OCI-LY7 (cell line): ENCODE results near the gene GALNT2. TPM values are rescaled to one million over a fixed set of nuclear protein-coding genes. Genes with fewer than 3 reads are reported as not detected.

Experiments used
- BruUV-seq: library from RNA; stranded (reverse); fragments of 400-500 nt; replicated peaks from 2 replicates; lab custom pipeline; 2021; lab: Mats Ljungman, UMichigan
- CTCF ChIA-PET: fragments of 300-600 bp; sonication (Branson Sonifier 250); formaldehyde crosslinking; loops from one replicate; lab custom pipeline; 2022; ENCODE audit warnings: antibody characterized with exemption; ENCODE audit not compliant: unreplicated experiment; lab: Charles Lee
- POLR2A ChIA-PET: fragments of 300-600 bp; sonication (Branson Sonifier 250); formaldehyde crosslinking; loops from one replicate; lab custom pipeline; 2022; ENCODE audit warnings: antibody characterized with exemption; lab: Charles Lee
- DNase-seq: peaks from one replicate; pipeline ENCODE4 v3.0.0-alpha.2; 2015; ENCODE audit warnings: low spot score
- H2AFZ ChIP-seq: fragments of 200-600 bp; sonication (generic), shearing (Covaris generic); 2 replicates; pipeline ENCODE4 v1.6.1; 2014; ENCODE audit warnings: mild to moderate bottlenecking, antibody characterized with exemption, low read length, moderate library complexity
- H3K27ac ChIP-seq: fragments of 200-600 bp; sonication (generic); 2 replicates; pipeline ENCODE4 v1.5.1; 2014; ENCODE audit warnings: mixed run types, low read depth, mild to moderate bottlenecking, moderate library complexity, low read length, inconsistent platforms; ENCODE audit not compliant: poor library complexity, severe bottlenecking
- H3K36me3 ChIP-seq: fragments of 200-600 bp; sonication (generic); 2 replicates; pipeline ENCODE4 v1.6.1; 2014; ENCODE audit warnings: mild to moderate bottlenecking, antibody characterized with exemption, low read length, moderate library complexity, mixed read lengths; ENCODE audit not compliant: insufficient read depth
- H3K4me1 ChIP-seq: fragments of 200-600 bp; sonication (generic); 2 replicates; pipeline ENCODE4 v1.5.1; 2014; ENCODE audit warnings: mild to moderate bottlenecking, low read length; ENCODE audit not compliant: insufficient read depth, poor library complexity, severe bottlenecking
- H3K4me2 ChIP-seq: fragments of 200-600 bp; sonication (generic); 2 replicates; pipeline ENCODE4 v1.6.1; 2014; ENCODE audit warnings: mild to moderate bottlenecking, low read length
- H3K4me3 ChIP-seq: fragments of 200-600 bp; sonication (generic); 2 replicates; pipeline ENCODE4 v1.5.1; 2014; ENCODE audit warnings: mild to moderate bottlenecking, low read depth, low read length; ENCODE audit not compliant: poor library complexity, severe bottlenecking
- H3K79me2 ChIP-seq: fragments of 200-600 bp; sonication (generic); 2 replicates; pipeline ENCODE4 v1.6.1; 2016; ENCODE audit warnings: low read depth, mild to moderate bottlenecking, low read length, moderate library complexity, mixed read lengths; ENCODE audit not compliant: insufficient read depth
- H3K9me2 ChIP-seq: fragments of 200-600 bp; sonication (generic); 2 replicates; pipeline ENCODE4 v1.6.1; 2016; ENCODE audit warnings: mild to moderate bottlenecking, low read length, mixed read lengths; ENCODE audit not compliant: insufficient read depth
- H3K9me3 ChIP-seq: fragments of 200-600 bp; sonication (generic); 2 replicates; pipeline ENCODE4 v1.6.1; 2014; ENCODE audit warnings: mild to moderate bottlenecking, mixed run types, low read length, mixed read lengths
- H4K20me1 ChIP-seq: fragments of 200-600 bp; sonication (generic); 2 replicates; pipeline ENCODE4 v1.6.1; 2014; ENCODE audit warnings: mild to moderate bottlenecking, antibody characterized with exemption, low read length, moderate library complexity, mixed read lengths; ENCODE audit not compliant: insufficient read depth
- EZH2phosphoT487 ChIP-seq: fragments of 200-600 bp; sonication (generic); IDR thresholded peaks from 2 replicates; pipeline ENCODE4 v1.6.1; 2018; ENCODE audit warnings: low read depth, borderline replicate concordance, mild to moderate bottlenecking, mixed run types, antibody characterized with exemption, low read length, moderate library complexity, mixed read lengths
- intact Hi-C: fragments of 100-400 bp; cut with micrococcal nuclease; formaldehyde crosslinking; loops from one replicate; pipeline ENCODE4 v1.10.0; 2022; ENCODE audit not compliant: unreplicated experiment
- total RNA-seq, 2 experiments: library from RNA; depleted of rRNA in 1 of 2; stranded (reverse); fragments of >200 nt in 1 of 2; shearing (Covaris generic) in 1 of 2; gene quantifications; 2 replicates each; pipeline ENCODE4 v1.2.3, GENCODE V29; 2014 to 2022
- TF ChIP-seq, protein P1 (sequence below): fragments of 200-600 bp; sonication (generic); conservative IDR thresholded peaks from 2 replicates; pipeline ENCODE4 v1.5.1; 2014; ENCODE audit warnings: mild to moderate bottlenecking, antibody characterized with exemption, low read length, moderate library complexity, mixed read lengths

GALNT2 gene
- total RNA-seq, 2 experiments from 2014 or later, result 29.9 to 67.3 TPM

DNA sequence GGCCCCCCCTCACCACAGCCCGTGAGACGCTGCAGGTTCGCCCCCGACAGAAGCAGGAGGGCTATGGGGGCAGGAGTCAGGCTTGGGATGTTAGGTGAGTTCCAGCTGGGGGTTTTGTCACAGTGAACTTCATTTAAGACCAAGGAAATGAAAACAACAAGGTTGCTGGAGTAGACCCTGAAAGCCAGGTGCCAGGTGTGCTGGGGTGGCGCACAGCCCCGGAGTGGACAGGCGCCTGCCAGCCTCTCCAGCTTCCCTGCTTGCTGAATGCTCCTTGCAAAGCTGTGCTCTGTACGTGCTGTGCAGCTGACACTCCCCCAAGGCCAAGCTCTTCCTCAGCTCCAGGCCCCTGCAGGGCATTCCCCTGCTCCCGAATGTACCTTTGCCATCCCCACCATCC lies 256.6 kb downstream of the GALNT2 start:
- no peak for TF ChIP-seq EZH2phosphoT487
- TF ChIP-seq, protein P1, sequence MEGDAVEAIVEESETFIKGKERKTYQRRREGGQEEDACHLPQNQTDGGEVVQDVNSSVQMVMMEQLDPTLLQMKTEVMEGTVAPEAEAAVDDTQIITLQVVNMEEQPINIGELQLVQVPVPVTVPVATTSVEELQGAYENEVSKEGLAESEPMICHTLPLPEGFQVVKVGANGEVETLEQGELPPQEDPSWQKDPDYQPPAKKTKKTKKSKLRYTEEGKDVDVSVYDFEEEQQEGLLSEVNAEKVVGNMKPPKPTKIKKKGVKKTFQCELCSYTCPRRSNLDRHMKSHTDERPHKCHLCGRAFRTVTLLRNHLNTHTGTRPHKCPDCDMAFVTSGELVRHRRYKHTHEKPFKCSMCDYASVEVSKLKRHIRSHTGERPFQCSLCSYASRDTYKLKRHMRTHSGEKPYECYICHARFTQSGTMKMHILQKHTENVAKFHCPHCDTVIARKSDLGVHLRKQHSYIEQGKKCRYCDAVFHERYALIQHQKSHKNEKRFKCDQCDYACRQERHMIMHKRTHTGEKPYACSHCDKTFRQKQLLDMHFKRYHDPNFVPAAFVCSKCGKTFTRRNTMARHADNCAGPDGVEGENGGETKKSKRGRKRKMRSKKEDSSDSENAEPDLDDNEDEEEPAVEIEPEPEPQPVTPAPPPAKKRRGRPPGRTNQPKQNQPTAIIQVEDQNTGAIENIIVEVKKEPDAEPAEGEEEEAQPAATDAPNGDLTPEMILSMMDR, result no peak
- H3K9me3 ChIP-seq, result no peaks in the 10 kb centered on the region
- DNase-seq, result no peak
- H3K9me2 ChIP-seq, result no peaks in the 10 kb centered on the region
- BruUV-seq, result no TSS peak
- H3K27ac ChIP-seq, result no peak overlapping the region
- ChIA-PET CTCF (no interaction called here), POLR2A (no interaction called here)
- H3K79me2 ChIP-seq, result no peaks in the 10 kb centered on the region
- H3K4me3 ChIP-seq, result no peak overlapping the region
- H2AFZ ChIP-seq, result no peak overlapping the region
- intact Hi-C loops, result no loop called here
- H3K4me1 ChIP-seq, result no peaks in the 10 kb centered on the region
- H3K36me3 ChIP-seq, result no peaks in the 10 kb centered on the region
- H3K4me2 ChIP-seq, result no peak overlapping the region
- no peaks in the 10 kb centered on the region for H4K20me1 ChIP-seq

DNA sequence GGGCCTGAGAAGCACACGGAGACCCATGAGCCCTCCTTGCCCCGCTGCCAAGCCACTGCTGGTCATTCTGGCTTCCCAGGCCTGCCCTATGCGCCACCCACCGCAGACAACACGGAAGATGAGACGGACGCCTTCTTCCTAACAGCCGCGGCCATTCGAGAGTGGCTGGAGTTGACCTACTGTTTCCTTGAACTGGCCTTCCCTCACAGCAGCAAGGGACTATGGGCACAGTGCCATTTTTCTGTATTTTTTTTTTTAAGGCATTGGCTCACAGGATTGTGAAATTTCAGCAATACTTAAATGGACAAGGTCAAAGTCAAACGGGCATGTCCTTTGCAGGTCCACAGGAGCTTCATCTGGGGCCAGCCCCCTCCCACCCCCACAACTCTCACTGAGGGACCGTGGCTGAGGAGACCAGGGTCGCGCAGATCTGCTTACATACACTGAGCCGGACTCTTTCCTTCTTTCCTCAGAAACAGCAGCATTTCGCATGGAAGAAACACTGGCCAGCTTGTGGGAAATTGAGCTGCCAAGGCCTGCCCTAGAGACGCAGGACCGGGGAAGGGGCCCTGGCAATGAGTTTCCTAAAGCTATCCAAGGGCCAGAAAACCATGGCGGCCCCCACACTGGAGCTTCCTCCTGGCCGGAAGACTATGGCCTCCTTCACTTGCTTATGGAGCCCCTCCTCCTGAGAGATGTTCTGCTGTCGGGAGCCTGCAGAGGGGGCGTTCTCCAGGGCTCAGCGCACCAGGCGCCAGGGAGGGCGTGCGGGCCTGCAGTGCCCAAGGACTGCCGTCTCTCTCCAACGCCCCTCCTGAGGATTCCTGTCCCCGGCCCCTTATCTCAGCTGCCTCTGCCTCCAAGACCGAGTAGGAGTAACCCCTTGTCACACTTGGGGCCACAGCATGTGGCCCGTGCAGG lies 260.2 kb downstream of the GALNT2 start:
- ChIA-PET POLR2A (no interaction called here), CTCF (no interaction called here)
- Histone ChIP-seq H3K36me3 (no peaks in the 10 kb centered on the region), H3K79me2 (no peaks in the 10 kb centered on the region), H3K4me3 (no peak overlapping the region), H3K27ac (no peak overlapping the region), H3K9me3 (no peaks in the 10 kb centered on the region), H3K4me2 (no peak overlapping the region), H3K9me2 (no peaks in the 10 kb centered on the region), H2AFZ (no peak overlapping the region), H4K20me1 (no peaks in the 10 kb centered on the region), H3K4me1 (no peaks in the 10 kb centered on the region)
- no TSS peak for BruUV-seq
- intact Hi-C loops, result no loop called here
- no peak for DNase-seq
- TF ChIP-seq EZH2phosphoT487, result no peak
- TF ChIP-seq, protein P1, result no peak

DNA sequence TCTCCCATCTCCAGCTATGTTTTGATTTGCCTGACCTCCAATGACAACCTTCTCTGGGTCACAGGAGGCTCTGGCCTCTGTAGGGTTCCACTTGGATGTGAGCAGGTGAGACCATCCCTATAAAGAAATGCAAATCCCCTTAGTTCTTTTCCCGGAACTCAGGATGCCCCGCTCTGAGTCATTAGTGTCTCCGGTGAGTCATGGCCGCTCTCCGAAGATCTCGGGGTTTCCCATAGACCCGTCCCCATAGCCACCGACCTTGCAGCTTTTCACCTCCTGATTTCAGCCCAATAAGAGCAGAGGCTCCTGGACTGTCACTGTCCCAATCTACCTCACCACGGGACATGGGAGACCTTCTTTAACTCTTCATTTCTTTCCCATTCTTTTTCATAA lies 260.9 kb downstream of the GALNT2 start:
- intact Hi-C loops, result no loop called here
- CTCF ChIA-PET, result no interaction called here
- H2AFZ ChIP-seq, result no peak overlapping the region
- no peaks in the 10 kb centered on the region for H3K9me3 ChIP-seq
- no peaks in the 10 kb centered on the region for H3K36me3 ChIP-seq
- no peak overlapping the region for H3K4me2 ChIP-seq
- POLR2A ChIA-PET, result no interaction called here
- BruUV-seq, result no TSS peak
- no peak overlapping the region for H3K4me3 ChIP-seq
- H3K27ac ChIP-seq, result no peak overlapping the region
- no peaks in the 10 kb centered on the region for H3K4me1 ChIP-seq
- H3K9me2 ChIP-seq, result no peaks in the 10 kb centered on the region
- H4K20me1 ChIP-seq, result no peaks in the 10 kb centered on the region
- H3K79me2 ChIP-seq, result no peaks in the 10 kb centered on the region
- TF ChIP-seq, protein P1, result no peak
- no peak for TF ChIP-seq EZH2phosphoT487
- DNase-seq, result no peak
